Ovary (tissue), 3 donors: Measurements from ENCODE around the gene PNN.

Experiments used
- EP300 ChIP-seq: sonication (generic); formaldehyde crosslinking; IDR thresholded peaks from one replicate; pipeline ENCODE4 v1.6.1; 2017; ENCODE audit warnings: antibody characterized with exemption
- POLR2A ChIP-seq: fragments of 450-650 bp; IDR thresholded peaks from one replicate; pipeline ENCODE4 v1.6.1; 2017; ENCODE audit warnings: antibody characterized with exemption, mild to moderate bottlenecking, moderate library complexity
- TF ChIP-seq, protein P1 (sequence below), 3 donors: fragments of 450-650 bp in 2 of 3; fragments of 200-600 bp in 1 of 3; IDR thresholded peaks; one replicate each; pipeline versions ENCODE4 v1.5.1 to v1.8.0; 2016 to 2022; ENCODE audit warnings: antibody characterized with exemption in 3 of 3, mild to moderate bottlenecking in 1 of 3
- donor health status: DM: no; HTN: no; CAD: no.

- TF ChIP-seq POLR2A (no peak), EP300 (no peak)
- TF ChIP-seq, protein P1, sequence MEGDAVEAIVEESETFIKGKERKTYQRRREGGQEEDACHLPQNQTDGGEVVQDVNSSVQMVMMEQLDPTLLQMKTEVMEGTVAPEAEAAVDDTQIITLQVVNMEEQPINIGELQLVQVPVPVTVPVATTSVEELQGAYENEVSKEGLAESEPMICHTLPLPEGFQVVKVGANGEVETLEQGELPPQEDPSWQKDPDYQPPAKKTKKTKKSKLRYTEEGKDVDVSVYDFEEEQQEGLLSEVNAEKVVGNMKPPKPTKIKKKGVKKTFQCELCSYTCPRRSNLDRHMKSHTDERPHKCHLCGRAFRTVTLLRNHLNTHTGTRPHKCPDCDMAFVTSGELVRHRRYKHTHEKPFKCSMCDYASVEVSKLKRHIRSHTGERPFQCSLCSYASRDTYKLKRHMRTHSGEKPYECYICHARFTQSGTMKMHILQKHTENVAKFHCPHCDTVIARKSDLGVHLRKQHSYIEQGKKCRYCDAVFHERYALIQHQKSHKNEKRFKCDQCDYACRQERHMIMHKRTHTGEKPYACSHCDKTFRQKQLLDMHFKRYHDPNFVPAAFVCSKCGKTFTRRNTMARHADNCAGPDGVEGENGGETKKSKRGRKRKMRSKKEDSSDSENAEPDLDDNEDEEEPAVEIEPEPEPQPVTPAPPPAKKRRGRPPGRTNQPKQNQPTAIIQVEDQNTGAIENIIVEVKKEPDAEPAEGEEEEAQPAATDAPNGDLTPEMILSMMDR (IDR thresholded peaks at IDR 0.05): no peak
Observed at GRCh38 chr14:39145266-39145966, 29.6 kb upstream of the PNN start.
